Left colon (tissue), 2 donors: ENCODE data around the gene SCML2. TPM values are rescaled to one million over a fixed set of nuclear protein-coding genes. Genes with fewer than 3 reads are reported as not detected.
"Not testable (repeated sequence)": the region's sequence is repeated elsewhere in the genome, so short reads cannot be mapped to it uniquely, and the experiment has no call there.

Source experiments
- ATAC-seq: fragments of 200-7000 bp; cut with Tn5 transposase; one replicate; pipeline ENCODE4 v1.9.1; 2020; ENCODE audit warnings: mild to moderate bottlenecking, moderate library complexity
- DNase-seq, 2 donors: peaks; one replicate each; pipeline ENCODE4 v3.0.0-alpha.2; 2020
- intact Hi-C, 2 donors: fragments of 100-400 bp; cut with DNase I in 1 of 2; cut with micrococcal nuclease in 1 of 2; formaldehyde crosslinking; loops; one replicate each; pipeline versions ENCODE4 v1.11.2 to v1.14.0; 2022; cut with DNase I, micrococcal nuclease
- long read RNA-seq: library from polyadenylated mRNA; unstranded; transcript quantifications from one replicate; pipeline ENCODE4 v2.0.0, GENCODE V29; 2021
- total RNA-seq, 2 donors: library from RNA; stranded (reverse); fragmentation: NEBNext Ultra II Directional; extraction: Animal tissue kit (Norgen Biotek cat#: 25700); gene quantifications; one replicate each; pipeline ENCODE4 v1.2.1, GENCODE V29; 2021
- donor health status: DM: no; HTN: no; CAD: no.
- donor health status: DM: yes; HTN: yes; CAD: no.

Gene SCML2
- total RNA-seq = 1 to 10 TPM; 1.0 to 1.3 TPM
- long read RNA-seq, partial matches to known transcripts = 1 of 1 reads
- long read RNA-seq, other reads (novel, unspliced or antisense) = 0 of 1 reads

- intact Hi-C loops = no loop called here
- peak; percentile 90 for ATAC-seq
These were observed at the start of gene SCML2 for GRCh38 chrX:18354369-18355223. TSS of gene SCML2 (minus strand) at chrX:18354688. CDS start at chrX:18334071, 20,617 bp downstream.

DNA sequence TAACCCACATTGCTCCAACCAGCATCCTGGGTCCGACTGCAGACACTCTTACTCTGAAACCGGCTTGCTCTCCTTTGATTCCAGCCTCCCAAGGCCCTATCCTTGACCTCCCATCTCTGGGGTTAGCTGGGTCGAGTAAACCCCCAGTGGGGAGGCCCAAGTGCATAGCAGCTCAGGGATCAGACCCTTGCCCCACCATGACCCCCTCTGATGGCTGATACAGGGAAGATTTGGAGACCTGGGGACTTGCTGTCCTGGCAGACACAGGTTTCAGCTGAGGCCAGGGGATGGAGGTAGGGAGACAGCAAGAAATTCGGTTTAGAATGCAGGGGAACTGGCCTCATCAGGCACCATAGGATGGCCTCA lies 47.3 kb upstream of the SCML2 start:
- DNase-seq = no peak
- no peak for ATAC-seq
- intact Hi-C loops = no loop called here

More at GRCh38 chrX:18354369-18355223, at the start of gene SCML2:
- peak in 1 of 2 donors; percentile 54 for DNase-seq

GRCh38 chrX:18394477-18394876 lies 40.0 kb upstream of the SCML2 start:
- intact Hi-C loops = no loop called here
- no peak for ATAC-seq
- no peak for DNase-seq

DNA sequence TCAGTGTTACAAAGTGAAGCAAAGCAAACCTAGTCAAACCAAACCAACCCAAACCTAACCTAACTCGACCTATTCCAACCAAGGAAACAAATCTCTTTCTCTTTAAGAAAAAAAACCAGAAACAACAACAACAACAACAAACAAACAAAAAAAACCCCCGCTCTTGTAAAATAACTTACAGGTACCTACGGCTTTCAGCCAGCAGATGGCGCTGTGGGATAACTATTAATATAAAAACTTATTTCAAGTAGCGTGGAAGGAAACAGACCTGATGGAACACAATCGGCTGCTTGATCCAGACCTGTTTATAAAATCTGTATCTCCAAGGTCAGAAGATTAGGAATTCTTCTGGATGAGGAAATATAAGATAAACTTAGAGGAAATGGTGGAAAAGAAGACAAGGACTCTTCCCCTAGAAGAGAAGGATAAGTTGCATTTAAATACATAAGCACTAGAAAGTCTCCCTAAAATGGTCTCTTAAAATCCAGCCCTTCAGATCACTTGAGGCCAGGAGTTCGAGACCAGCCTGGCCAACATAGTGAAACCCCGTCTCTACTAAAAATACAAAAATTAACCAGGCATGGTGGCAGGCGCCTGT lies 36.6 kb upstream of the SCML2 start:
- ATAC-seq (peak; percentile 32), DNase-seq (peak; percentile 32 to 81)
- intact Hi-C loops = no loop called here

- no peak for DNase-seq
- intact Hi-C loops = loop anchor here in 1 of 2 donors (5.0 kb wide), 1 partner anchor 947 kb away; no protein-coding TSS in a partner anchor
- ATAC-seq = no peak
These were observed 35.5 kb upstream of the SCML2 start for GRCh38 chrX:18389966-18390365.

DNA sequence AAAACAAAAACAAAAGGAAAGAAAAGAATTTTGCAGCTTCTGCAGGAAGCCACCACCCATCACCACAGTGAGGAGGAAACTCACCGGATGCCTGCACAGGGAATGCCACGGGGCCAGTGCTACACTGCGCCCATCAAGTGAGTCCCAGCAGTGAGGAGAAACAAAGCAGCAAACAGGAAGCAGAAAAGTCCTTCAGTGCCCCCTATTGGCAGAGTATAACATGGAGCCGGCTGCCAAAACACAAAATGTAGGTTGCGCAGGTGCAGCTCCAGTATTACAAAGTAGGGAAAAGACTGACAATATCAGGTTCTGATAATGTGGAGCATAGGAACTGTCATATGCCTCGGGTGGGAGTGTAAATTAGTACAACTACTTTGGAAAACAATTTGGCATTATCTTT lies 23.3 kb upstream of the SCML2 start:
- DNase-seq = no peak
- intact Hi-C loops = no loop called here
- ATAC-seq = peak; percentile 76

GRCh38 chrX:18375131-18375805 lies 20.8 kb upstream of the SCML2 start:
- intact Hi-C loops, DNase-seq, ATAC-seq: not testable (repeated sequence)

DNA sequence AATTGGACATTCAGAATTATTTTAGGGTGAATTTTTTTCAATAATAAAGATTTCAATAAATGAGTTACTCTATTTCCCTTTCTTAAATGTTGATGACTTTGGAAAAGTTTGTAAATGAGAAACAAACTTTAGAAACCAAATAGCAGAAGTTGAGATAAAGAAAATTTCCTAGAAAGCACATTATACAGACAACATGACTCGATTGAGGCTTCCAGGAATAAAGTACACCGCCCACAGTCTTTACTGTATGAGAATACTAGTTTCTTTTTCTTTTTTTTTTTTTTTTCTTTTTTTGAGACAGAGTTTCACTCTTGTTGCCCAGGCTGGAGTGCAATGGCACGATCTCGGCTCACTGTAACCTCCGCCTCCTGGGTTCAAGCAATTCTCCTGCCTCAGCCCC lies 14.6 kb upstream of the SCML2 start:
- ATAC-seq, intact Hi-C loops, DNase-seq: not testable (repeated sequence)

- DNase-seq (no peak), ATAC-seq (no peak)
- intact Hi-C loops = no loop called here
These were observed 13.9 kb upstream of the SCML2 start for GRCh38 chrX:18368402-18368801.

GRCh38 chrX:18360867-18361266 lies 6.4 kb upstream of the SCML2 start:
- DNase-seq = no peak
- intact Hi-C loops = no loop called here
- ATAC-seq = no peak

DNA sequence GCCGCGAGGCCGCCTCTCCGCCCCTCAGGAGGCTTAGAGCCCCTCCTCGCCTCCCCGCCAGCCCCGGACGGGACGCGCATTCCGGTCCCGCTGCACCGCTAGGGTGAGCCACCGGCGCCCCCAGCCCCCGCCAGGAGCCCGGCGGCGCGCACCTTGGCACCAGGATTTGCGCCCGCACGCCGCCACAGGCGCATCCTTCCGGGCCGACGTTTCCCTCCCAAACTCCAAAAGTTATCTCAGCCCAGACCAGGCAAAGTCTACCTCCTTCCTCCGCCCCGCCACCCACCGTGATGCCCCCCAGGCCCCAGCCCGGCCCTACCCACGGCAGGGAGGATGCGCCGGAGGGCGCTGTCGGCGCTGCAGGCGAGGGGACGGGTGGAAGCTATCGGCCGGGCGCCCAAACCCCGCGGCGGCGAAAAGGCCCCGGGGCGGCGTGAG lies 538 bp downstream of the SCML2 start:
- ATAC-seq = peak; percentile 58
- DNase-seq = peak in 1 of 2 donors; percentile 13
- intact Hi-C loops = no loop called here

DNA sequence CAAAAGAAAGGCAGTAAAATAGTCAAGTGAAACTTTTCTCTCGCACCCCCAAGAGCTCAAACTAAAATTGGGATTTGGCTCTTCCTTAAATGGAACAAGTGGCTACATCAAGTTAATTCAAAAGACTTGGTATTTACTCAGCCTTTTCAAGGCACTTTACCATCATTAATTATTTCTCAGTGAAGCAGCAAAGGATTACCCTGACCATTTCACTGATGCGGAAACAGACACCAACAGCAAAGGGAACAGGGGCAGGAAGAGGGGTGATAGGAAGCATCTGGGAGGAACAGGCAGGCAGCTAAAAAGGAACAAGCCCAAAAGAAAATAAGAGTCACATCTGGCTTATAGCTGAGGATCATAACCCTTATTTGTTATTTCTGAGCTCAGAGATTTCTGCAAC lies 2.7 kb downstream of the SCML2 start:
- ATAC-seq (no peak), DNase-seq (no peak)
- intact Hi-C loops = no loop called here

- ATAC-seq (no peak), DNase-seq (no peak)
- intact Hi-C loops = no loop called here
These were observed 6.4 kb downstream of the SCML2 start for GRCh38 chrX:18348047-18348446.

- intact Hi-C loops = no loop called here
- ATAC-seq (no peak), DNase-seq (no peak)
These were observed 45.1 kb downstream of the SCML2 start for GRCh38 chrX:18309401-18309800.

GRCh38 chrX:18297251-18297650 lies 57.2 kb downstream of the SCML2 start:
- DNase-seq = no peak
- intact Hi-C loops = no loop called here
- no peak for ATAC-seq

- intact Hi-C loops = no loop called here
- DNase-seq (no peak), ATAC-seq (no peak)
These were observed 59.6 kb downstream of the SCML2 start for GRCh38 chrX:18294893-18295292.

DNA sequence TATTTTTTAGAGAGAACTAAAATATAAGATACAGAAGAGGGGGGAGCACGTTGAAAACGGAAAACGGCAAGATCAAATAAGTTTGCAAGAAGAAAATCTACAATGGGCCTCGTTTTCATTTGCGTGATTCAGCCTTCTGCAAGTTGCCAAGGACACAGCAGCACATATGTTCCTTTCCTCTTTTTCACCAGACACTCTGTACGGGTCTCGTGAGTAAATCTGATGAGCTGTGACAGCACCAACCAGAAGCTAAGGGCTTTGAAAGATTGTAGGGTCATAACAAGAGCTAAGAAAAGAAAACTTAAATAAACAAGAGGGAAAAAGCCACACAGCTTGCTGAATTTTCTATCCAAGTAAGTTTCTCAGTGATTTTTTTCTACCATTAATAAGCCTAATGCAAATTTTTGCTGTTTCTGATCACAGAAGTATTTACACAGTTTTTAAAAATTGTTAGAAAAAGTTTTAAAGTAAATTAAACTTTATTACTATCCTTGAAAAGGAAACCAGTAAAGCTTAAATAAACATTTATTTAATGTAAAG lies 63.4 kb downstream of the SCML2 start:
- DNase-seq (no peak), ATAC-seq (no peak)
- intact Hi-C loops = no loop called here

DNA sequence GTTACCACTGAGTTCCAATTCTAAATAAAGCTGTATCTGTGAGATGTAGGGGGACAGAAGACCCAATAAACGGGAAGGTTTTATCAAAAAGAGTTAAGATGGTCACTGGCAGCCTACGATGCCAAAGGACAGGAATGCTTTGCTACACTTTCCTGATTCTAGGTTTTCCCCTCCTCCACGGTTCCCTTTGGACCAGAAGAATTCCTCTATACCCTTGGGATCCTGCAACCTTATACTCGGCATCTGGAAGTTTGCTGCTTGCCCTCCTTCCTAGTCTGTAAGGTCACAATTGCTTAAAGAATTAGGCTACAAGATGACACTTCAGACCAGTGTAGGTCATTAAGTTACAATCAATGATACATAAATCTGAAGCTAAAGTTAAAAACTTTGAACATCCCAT lies 64.3 kb downstream of the SCML2 start:
- ATAC-seq = no peak
- DNase-seq = no peak
- intact Hi-C loops = no loop called here

DNA sequence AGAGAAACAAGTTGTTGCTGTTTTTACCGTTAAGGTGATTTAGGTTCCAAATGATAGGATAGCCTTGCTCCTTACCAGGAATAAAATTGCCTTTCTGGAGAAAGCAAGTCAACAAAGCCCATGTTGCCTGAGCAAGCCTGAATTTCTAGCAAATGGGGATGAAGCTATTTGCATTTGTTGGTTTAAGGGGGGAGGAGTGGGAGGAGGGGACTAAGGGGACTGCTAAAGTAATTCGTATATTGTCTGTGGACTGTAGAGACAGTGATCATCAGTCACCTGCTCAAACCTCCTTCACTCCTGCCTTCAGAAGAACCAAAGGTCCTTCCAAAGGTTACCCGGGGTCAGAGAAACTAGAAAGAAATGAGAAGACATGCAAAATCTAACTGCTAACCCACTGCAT lies 65.8 kb downstream of the SCML2 start:
- DNase-seq = no peak
- intact Hi-C loops = no loop called here
- ATAC-seq = no peak
